ENCODE data around the gene TMEM101. TPM values are rescaled to one million over a fixed set of nuclear protein-coding genes. Genes with fewer than 3 reads are reported as not detected.

The TMEM101 gene
- total and polyA plus RNA-seq, 12 donors: 15.6 to 26.4 (median 17.9) TPM

DNA sequence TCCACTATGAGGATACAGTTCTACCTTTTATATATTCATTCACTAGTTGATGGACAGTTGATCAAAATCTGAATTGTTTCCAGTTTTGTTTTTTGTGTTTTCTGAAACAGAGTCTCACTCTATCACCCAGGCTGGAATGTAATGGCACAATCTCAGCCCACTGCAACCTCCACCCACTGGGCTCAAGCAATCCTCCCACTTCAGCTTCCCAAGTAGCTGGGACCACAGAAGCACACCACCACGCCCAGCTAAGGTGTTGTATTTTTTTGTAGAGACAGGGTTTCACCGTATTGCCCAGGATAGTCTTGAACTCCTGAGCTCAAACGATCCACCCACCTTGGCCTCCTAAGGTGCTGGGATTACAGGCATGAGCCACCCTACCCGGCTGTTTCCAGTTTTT lies 30.7 kb upstream of the TMEM101 start:
- Histone ChIP-seq H3K27me3 (no peaks in the 10 kb centered on the region), H3K4me3 (no peak overlapping the region), H3K27ac (no peak overlapping the region), H3K9me3 (no peaks in the 10 kb centered on the region), H3K4me1 (peaks cover 2 to 39% (median 25%) of the 10 kb centered on the region in 9 donors), H3K36me3 (peaks cover 0 to 43% (median 7%) of the 10 kb centered on the region in 9 donors)
- intact Hi-C loops (cut with DNase I): loop anchor here in 2 of 10 donors (10.0 kb wide), 1 partner anchor 101 kb away; the partner anchor contains the start of gene PPY (in 2 of the 2)
- no peak for TF ChIP-seq CTCF (IDR thresholded peaks at IDR 0.05)
- DNase-seq (no peak), ATAC-seq (no peak)
- WGBS, 2 donors: 93 to 95% methylated on average over 4 of the region's 4 CpGs

- DNase-seq: no peak
- Histone ChIP-seq H3K36me3 (peaks cover 0 to 36% (median 3%) of the 10 kb centered on the region in 9 donors), H3K27me3 (no peaks in the 10 kb centered on the region), H3K27ac (peak overlapping the region in 5 of 10 donors; percentile 46 to 71 (median 53)), H3K9me3 (no peaks in the 10 kb centered on the region), H3K4me3 (no peak overlapping the region), H3K4me1 (peaks cover 2 to 50% (median 34%) of the 10 kb centered on the region in 9 donors)
- no peak for TF ChIP-seq CTCF (IDR thresholded peaks at IDR 0.05)
- intact Hi-C loops (cut with DNase I): loop anchor here in 6 of 10 donors (5.0 to 10.0 kb wide), 4 partner anchors 37 to 102 kb away; partner anchors contain the start of gene PPY (in 3 of the 6)
- ATAC-seq: no peak
- WGBS, 2 donors: 68 to 71% methylated on average over 1 of the region's 1 CpG
These were observed 29.3 kb upstream of the TMEM101 start for GRCh38 chr17:44044071-44044470.

GRCh38 chr17:44043272-44043696 lies 28.5 kb upstream of the TMEM101 start:
- H3K27me3 ChIP-seq: no peaks in the 10 kb centered on the region
- WGBS, 2 donors: 36 to 58% methylated on average over 4 of the region's 4 CpGs
- peak in 5 of 8 donors; percentile 25 to 72 (median 56) for ATAC-seq
- peaks cover 0 to 36% (median 6%) of the 10 kb centered on the region in 9 donors for H3K36me3 ChIP-seq
- TF ChIP-seq CTCF (IDR thresholded peaks at IDR 0.05): no peak
- peaks cover 2 to 54% (median 34%) of the 10 kb centered on the region in 9 donors for H3K4me1 ChIP-seq
- no peak overlapping the region for H3K4me3 ChIP-seq
- no peaks in the 10 kb centered on the region for H3K9me3 ChIP-seq
- intact Hi-C loops (cut with DNase I): loop anchor here in 6 of 10 donors (5.0 to 10.0 kb wide), 4 partner anchors 36 to 101 kb away; partner anchors contain the start of gene PPY (in 3 of the 6)
- DNase-seq: no peak
- H3K27ac ChIP-seq: peak overlapping the region in 6 of 10 donors; percentile 36 to 71 (median 52)

GRCh38 chr17:44039829-44040635 lies 25.3 kb upstream of the TMEM101 start:
- Histone ChIP-seq H3K27me3 (no peaks in the 10 kb centered on the region), H3K4me3 (no peak overlapping the region), H3K9me3 (no peaks in the 10 kb centered on the region), H3K4me1 (peaks cover 2 to 66% (median 40%) of the 10 kb centered on the region in 9 donors), H3K36me3 (peaks cover 0 to 42% (median 20%) of the 10 kb centered on the region in 9 donors), H3K27ac (peak overlapping the region in 6 of 10 donors; percentile 9 to 58 (median 40))
- 59 to 65% methylated on average over 5 of the region's 6 CpGs for WGBS, 2 donors
- intact Hi-C loops (cut with DNase I): loop anchor here in 6 of 10 donors (2.0 to 10.0 kb wide), 5 partner anchors 33 to 98 kb away; partner anchors contain the start of gene PPY (in 3 of the 6)
- peak in 4 of 8 donors; percentile 37 to 56 (median 54) for ATAC-seq
- no peak for TF ChIP-seq CTCF (IDR thresholded peaks at IDR 0.05)
- no peak for DNase-seq
